Lower lobe of right lung (tissue), 2 donors: ENCODE measurements around the gene COL8A1. TPM values are rescaled to one million over a fixed set of nuclear protein-coding genes. Genes with fewer than 3 reads are reported as not detected.

ENCODE experiments used
- ATAC-seq, 2 donors: fragments of 200-7000 bp; cut with Tn5 transposase; one replicate each; pipeline ENCODE4 v1.9.1; 2020 to 2022; ENCODE audit warnings: mild to moderate bottlenecking in 2 of 2, moderate library complexity in 2 of 2
- DNase-seq: peaks from one replicate; pipeline ENCODE4 v3.0.0-alpha.2; 2020
- H3K27ac ChIP-seq: fragments of 200-600 bp; one replicate; pipeline ENCODE4 v1.8.0; 2022
- H3K27me3 ChIP-seq: fragments of 200-600 bp; one replicate; pipeline ENCODE4 v1.8.0; 2022; ENCODE audit warnings: low read depth
- H3K36me3 ChIP-seq: fragments of 200-600 bp; one replicate; pipeline ENCODE4 v1.8.0; 2022; ENCODE audit warnings: mild to moderate bottlenecking
- H3K4me1 ChIP-seq: fragments of 200-600 bp; one replicate; pipeline ENCODE4 v1.8.0; 2022
- H3K4me3 ChIP-seq: fragments of 200-600 bp; one replicate; pipeline ENCODE4 v1.8.0; 2022; ENCODE audit warnings: mild to moderate bottlenecking
- H3K9me3 ChIP-seq: fragments of 200-600 bp; one replicate; pipeline ENCODE4 v1.8.0; 2022
- CTCF ChIP-seq: fragments of 200-600 bp; IDR thresholded peaks from one replicate; pipeline ENCODE4 v1.8.0; 2022; ENCODE audit warnings: antibody characterized with exemption, mild to moderate bottlenecking
- intact Hi-C: fragments of 100-400 bp; cut with DNase I; formaldehyde crosslinking; loops from one replicate; pipeline ENCODE4 v1.11.0; 2022
- total RNA-seq: library from RNA; stranded (reverse); fragmentation: NEBNext Ultra II Directional; extraction: Animal tissue kit (Norgen Biotek cat#: 25700); gene quantifications from one replicate; pipeline ENCODE4 v1.2.1, GENCODE V29; 2021
- donor health status: DM: no; HTN: yes; CAD: no; lungs with severe emphysema.

Gene COL8A1
- total RNA-seq, 1 donor from 2014 or later, result 56.1 TPM

- H3K27me3 ChIP-seq, result no peaks in the 10 kb centered on the region
- H3K36me3 ChIP-seq, result no peaks in the 10 kb centered on the region
- no peak overlapping the region for H3K27ac ChIP-seq
- no peak for DNase-seq
- peaks cover 10% of the 10 kb centered on the region for H3K9me3 ChIP-seq
- intact Hi-C loops, result no loop called here
- no peak for ATAC-seq
- no peak overlapping the region for H3K4me3 ChIP-seq
- no peak for TF ChIP-seq CTCF
- H3K4me1 ChIP-seq, result no peaks in the 10 kb centered on the region
Measured at GRCh38 chr3:99805160-99805559, 166.8 kb downstream of the COL8A1 start.

DNA sequence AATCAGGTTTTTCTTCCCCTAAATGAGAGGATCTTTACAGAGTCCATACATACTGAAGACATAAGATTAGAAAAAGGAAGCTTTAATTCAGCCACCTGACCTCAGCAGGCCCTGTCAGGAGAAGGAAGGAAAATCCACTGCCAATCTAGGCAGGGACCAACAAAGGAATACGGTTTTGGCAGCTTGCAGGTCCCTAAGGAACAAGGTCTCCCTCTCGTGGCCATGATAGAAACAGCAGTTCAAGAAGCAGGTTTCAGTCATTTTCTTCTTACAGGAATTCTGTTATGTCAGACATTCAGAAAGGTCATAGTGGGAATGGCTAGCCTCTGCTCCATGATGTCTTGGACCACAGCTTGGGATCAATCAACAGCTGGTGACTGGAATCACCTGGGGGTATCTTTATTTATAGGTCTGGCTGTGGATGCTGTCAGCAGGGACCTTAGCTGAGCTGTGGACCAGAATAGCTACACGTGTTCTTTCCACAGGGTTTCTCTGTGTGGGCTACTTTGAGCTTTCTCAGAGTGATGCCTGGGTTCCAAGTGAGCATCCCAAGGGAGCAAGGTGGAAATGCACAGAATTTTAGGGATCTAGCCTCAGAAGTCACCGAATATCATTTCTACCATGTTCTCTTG is 169.9 kb downstream of the COL8A1 start:
- Histone ChIP-seq H3K4me3 (no peak overlapping the region), H3K36me3 (no peaks in the 10 kb centered on the region), H3K4me1 (no peaks in the 10 kb centered on the region), H3K27ac (no peak overlapping the region), H3K27me3 (no peaks in the 10 kb centered on the region), H3K9me3 (peaks cover 10% of the 10 kb centered on the region)
- peak; percentile 80 for TF ChIP-seq CTCF
- ATAC-seq (peak; percentile 76 to 79), DNase-seq (no peak)
- intact Hi-C loops, result no loop called here

DNA sequence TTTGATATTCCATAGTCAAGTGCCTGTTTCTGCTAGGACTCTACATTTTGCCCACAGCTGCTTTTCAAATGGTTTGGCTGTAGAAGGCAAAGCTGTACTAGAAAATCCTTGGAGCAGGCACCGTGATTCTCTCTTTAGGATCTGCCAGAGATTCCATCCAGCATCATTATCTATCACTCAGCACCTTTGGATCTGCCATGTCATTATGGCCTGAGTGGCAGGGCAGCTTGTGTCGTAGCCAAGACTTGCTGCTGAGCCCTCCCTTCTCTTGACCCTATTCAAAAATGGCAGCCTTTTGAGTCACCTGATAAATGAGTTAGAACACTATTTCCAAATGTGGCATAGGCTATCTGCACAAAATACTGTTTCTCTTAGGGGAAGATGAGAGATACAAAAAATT is 171.2 kb downstream of the COL8A1 start:
- intact Hi-C loops, result no loop called here
- ATAC-seq, result no peak
- no peaks in the 10 kb centered on the region for H3K36me3 ChIP-seq
- H3K27me3 ChIP-seq, result no peaks in the 10 kb centered on the region
- H3K4me1 ChIP-seq, result no peaks in the 10 kb centered on the region
- H3K9me3 ChIP-seq, result peaks cover 10% of the 10 kb centered on the region
- no peak overlapping the region for H3K27ac ChIP-seq
- no peak overlapping the region for H3K4me3 ChIP-seq
- no peak for DNase-seq
- TF ChIP-seq CTCF, result no peak

DNA sequence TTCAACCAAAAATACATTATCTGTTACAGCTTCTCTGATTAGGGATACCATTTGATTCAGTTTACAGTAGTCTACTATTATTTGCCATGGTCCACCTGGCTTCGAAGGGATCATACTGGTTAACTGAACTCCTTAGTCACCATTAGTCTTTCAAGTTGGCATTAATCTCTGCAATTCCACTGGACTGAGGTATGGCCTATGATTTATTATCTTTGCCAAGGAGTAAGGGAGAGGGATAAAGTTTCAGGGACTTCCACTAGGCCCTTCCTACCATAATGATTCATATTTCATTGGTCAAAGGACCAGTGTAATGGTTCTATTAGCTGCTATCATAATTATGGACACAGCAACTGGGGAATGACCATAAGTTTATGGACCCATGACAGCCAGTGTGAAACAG is 172.0 kb downstream of the COL8A1 start:
- intact Hi-C loops, result no loop called here
- H3K36me3 ChIP-seq, result no peaks in the 10 kb centered on the region
- no peak overlapping the region for H3K27ac ChIP-seq
- H3K27me3 ChIP-seq, result no peaks in the 10 kb centered on the region
- H3K4me3 ChIP-seq, result no peak overlapping the region
- no peak for TF ChIP-seq CTCF
- no peak for DNase-seq
- no peaks in the 10 kb centered on the region for H3K4me1 ChIP-seq
- ATAC-seq, result no peak
- H3K9me3 ChIP-seq, result peaks cover 3% of the 10 kb centered on the region

GRCh38 chr3:99817047-99817436 is 178.6 kb downstream of the COL8A1 start:
- intact Hi-C loops, result no loop called here
- ATAC-seq, result peak in 1 of 2 donors; percentile 13
- H3K9me3 ChIP-seq, result no peaks in the 10 kb centered on the region
- DNase-seq, result no peak
- peaks cover 22% of the 10 kb centered on the region for H3K4me1 ChIP-seq
- no peaks in the 10 kb centered on the region for H3K36me3 ChIP-seq
- H3K27me3 ChIP-seq, result no peaks in the 10 kb centered on the region
- H3K4me3 ChIP-seq, result peak overlapping the region; percentile 76
- H3K27ac ChIP-seq, result peak overlapping the region; percentile 89
- no peak for TF ChIP-seq CTCF
